B cell (primary cell): Measurements from ENCODE around the gene SPRED2. TPM values are rescaled to one million over a fixed set of nuclear protein-coding genes. Genes with fewer than 3 reads are reported as not detected.

Source experiments
- ATAC-seq: fragments of 200-7000 bp; cut with Tn5 transposase; one replicate; pipeline ENCODE4 v1.10.0; 2021; ENCODE audit warnings: low read depth, mild to moderate bottlenecking, moderate number of reproducible peaks, moderate library complexity
- CTCF ChIA-PET: fragments of 350-600 bp; sonication (Branson Sonifier 250); formaldehyde crosslinking; loops from one replicate; lab custom pipeline; 2021; ENCODE audit warnings: antibody characterized with exemption, inconsistent platforms; lab: Charles Lee
- POLR2A ChIA-PET: fragments of 350-600 bp; sonication (Branson Sonifier 250); formaldehyde crosslinking; loops from one replicate; lab custom pipeline; 2021; ENCODE audit warnings: antibody characterized with exemption; lab: Charles Lee
- DNase-seq: peaks from one replicate; pipeline ENCODE4 v3.0.0; 2013
- H2AFZ ChIP-seq: 2 replicates; pipeline ENCODE4 v1.6.1; 2012; ENCODE audit warnings: mild to moderate bottlenecking, low read depth, low read length; ENCODE audit not compliant: insufficient read depth, poor library complexity, severe bottlenecking
- H3K27ac ChIP-seq, 2 donors: 1 replicate in 1 of 2; 2 replicates in 1 of 2; pipeline ENCODE4 v1.5.1; 2012 to 2013; ENCODE audit warnings: low read length in 2 of 2, mild to moderate bottlenecking in 2 of 2, moderate library complexity in 1 of 2
- H3K27me3 ChIP-seq, 4 experiments: fragments of 200-600 bp in 1 of 4; sonication (generic) in 1 of 4; replicated peaks in 1 of 4; 1 replicate in 2 of 4; 2 replicates in 2 of 4; pipeline versions ENCODE4 v1.6.1 to v1.7.0; 2013 to 2016; ENCODE audit warnings: low read length in 3 of 4, mild to moderate bottlenecking in 2 of 4, mixed read lengths in 1 of 4, moderate library complexity in 1 of 4; ENCODE audit not compliant: insufficient read depth in 4 of 4, control insufficient read depth in 3 of 4; ENCODE audit errors: control extremely low read depth in 1 of 4
- H3K36me3 ChIP-seq, 2 experiments: replicated peaks in 1 of 2; 1 replicate in 1 of 2; 2 replicates in 1 of 2; pipeline versions ENCODE4 v1.6.1 to v1.7.1; 2013; ENCODE audit warnings: low read length in 1 of 2; ENCODE audit not compliant: insufficient read depth in 2 of 2, control insufficient read depth in 1 of 2; ENCODE audit errors: control extremely low read depth in 1 of 2, extremely low read depth in 1 of 2
- H3K4me1 ChIP-seq, 2 donors: fragments of 200-600 bp in 1 of 2; sonication (generic) in 1 of 2; 1 replicate in 1 of 2; 2 replicates in 1 of 2; pipeline versions ENCODE4 v1.5.1 to v1.6.1; 2013 to 2017; ENCODE audit warnings: low read length in 2 of 2; ENCODE audit not compliant: control insufficient read depth in 2 of 2, insufficient read depth in 2 of 2
- H3K4me2 ChIP-seq: replicated peaks from 2 replicates; pipeline ENCODE3; 2012; ENCODE audit warnings: mild to moderate bottlenecking, low read depth, low read length; ENCODE audit not compliant: poor library complexity, severe bottlenecking
- H3K4me3 ChIP-seq, 5 experiments: fragments of 200-600 bp in 1 of 5; sonication (generic) in 1 of 5; 1 replicate in 3 of 5; 2 replicates in 2 of 5; pipeline versions ENCODE4 v1.5.1 to v1.7.0; 2011 to 2016; ENCODE audit warnings: low read length in 4 of 5, mild to moderate bottlenecking in 4 of 5, low read depth in 2 of 5, control low read depth in 1 of 5, moderate library complexity in 1 of 5; ENCODE audit not compliant: insufficient read depth in 1 of 5; ENCODE audit errors: control extremely low read depth in 1 of 5, extremely low read depth in 1 of 5
- H3K79me2 ChIP-seq: fragments of 200-600 bp; sonication (generic); one replicate; pipeline ENCODE4 v1.6.0; 2016; ENCODE audit warnings: low read length; ENCODE audit not compliant: control insufficient read depth, insufficient read depth
- H3K9ac ChIP-seq: fragments of 200-600 bp; sonication (generic); 2 replicates; pipeline ENCODE4 v1.6.1; 2017; ENCODE audit warnings: mild to moderate bottlenecking, low read length, moderate library complexity
- H3K9me3 ChIP-seq, 3 donors: one replicate each; pipeline versions ENCODE4 v1.6.1 to v1.7.1; 2013; ENCODE audit warnings: low read length in 2 of 3; ENCODE audit not compliant: control insufficient read depth in 2 of 3, insufficient read depth in 1 of 3; ENCODE audit errors: control extremely low read depth in 1 of 3
- H4K20me1 ChIP-seq: 2 replicates; pipeline ENCODE4 v1.6.0; 2012; ENCODE audit warnings: mild to moderate bottlenecking, low read length; ENCODE audit not compliant: insufficient read depth, control insufficient read depth, poor library complexity, severe bottlenecking
- H3K27ac Mint-ChIP-seq: one replicate; pipeline ENCODE4 v1.8.0; 2021; ENCODE audit warnings: mixed read lengths
- H3K27me3 Mint-ChIP-seq: one replicate; pipeline ENCODE4 v1.8.0; 2021; ENCODE audit warnings: mixed read lengths
- H3K4me1 Mint-ChIP-seq: one replicate; pipeline ENCODE4 v1.8.0; 2021; ENCODE audit warnings: mixed read lengths
- H3K4me3 Mint-ChIP-seq: one replicate; pipeline ENCODE4 v1.8.0; 2021; ENCODE audit warnings: mixed read lengths
- H3K9me3 Mint-ChIP-seq: one replicate; pipeline ENCODE4 v1.8.0; 2022; ENCODE audit warnings: mixed read lengths; ENCODE audit not compliant: insufficient read depth
- EZH2 ChIP-seq: IDR thresholded peaks from 2 replicates; pipeline ENCODE4 v1.6.1; 2012; ENCODE audit warnings: borderline replicate concordance, low read depth, mild to moderate bottlenecking, moderate library complexity, low read length; ENCODE audit not compliant: insufficient read depth, poor library complexity, severe bottlenecking
- WGBS: methylation state at CpG from one replicate; pipeline ENCODE4 v1.1.5; 2013; ENCODE audit warnings: missing lambda C conversion rate; ENCODE audit not compliant: insufficient coverage; 5-methylcytosine and 5-hydroxymethylcytosine counted together
- intact Hi-C: fragments of 100-400 bp; cut with micrococcal nuclease; formaldehyde crosslinking; loops from one replicate; pipeline ENCODE4 v1.10.0; 2022
- polyA plus RNA-seq: library from polyadenylated mRNA; depleted of rRNA; stranded (reverse); fragments of >200 nt; gene quantifications from 2 replicates; pipeline ENCODE4 v1.2.3, GENCODE V29; 2012
- total RNA-seq, 2 donors: library from RNA; stranded (reverse); fragments of 120-200 nt in 1 of 2; gene quantifications; 1 replicate in 1 of 2; 2 replicates in 1 of 2; pipeline versions ENCODE4 v1.2.3 to v1.2.4, GENCODE V29; 2013 to 2022
- TF ChIP-seq, protein P1 (sequence below): fragments of 200-600 bp; IDR thresholded peaks from one replicate; pipeline ENCODE4 v1.8.0; 2022; ENCODE audit warnings: antibody characterized with exemption, mild to moderate bottlenecking

The SPRED2 gene
- total and polyA plus RNA-seq, 2 donors (not counting 1 experiment from before 2014, with no cell fraction given), result 0.40 to 1.3 TPM

DNA sequence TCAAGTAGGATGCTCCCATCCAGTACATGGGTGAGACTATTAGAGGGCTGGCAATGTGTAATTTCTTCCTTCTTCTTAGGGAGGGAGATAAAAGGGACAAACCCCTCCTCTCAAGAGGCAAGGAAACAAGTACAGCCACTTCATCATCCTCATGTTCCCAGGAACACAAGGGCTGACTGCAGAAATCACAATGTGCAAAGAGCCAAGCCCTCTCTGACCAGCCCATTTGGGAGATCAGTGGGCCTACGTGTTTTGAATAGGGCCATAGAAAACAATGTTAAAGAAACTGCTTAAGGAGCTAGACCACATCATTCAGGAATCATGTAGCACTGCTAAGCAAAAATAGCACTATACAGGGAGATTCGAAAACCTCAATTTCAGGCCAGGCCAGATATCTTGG is 107.3 kb downstream of the SPRED2 start:
- CTCF ChIA-PET, result no interaction called here
- Histone ChIP-seq H3K4me1 (peaks cover 7 to 10% of the 10 kb centered on the region in 2 donors), H3K4me2 (no peak overlapping the region), H3K79me2 (no peaks in the 10 kb centered on the region), H3K9ac (no peak overlapping the region), H3K4me3 (no peak overlapping the region), H3K27ac (no peak overlapping the region), H3K9me3 (no peaks in the 10 kb centered on the region), H3K27me3 (peaks cover 0 to 6% (median 3%) of the 10 kb centered on the region in 4 experiments), H4K20me1 (no peaks in the 10 kb centered on the region), H3K36me3 (no peaks in the 10 kb centered on the region), H2AFZ (no peak overlapping the region)
- intact Hi-C loops, result no loop called here
- Mint-ChIP-seq H3K4me3 (no peak overlapping the region), H3K4me1 (peaks cover 7% of the 10 kb centered on the region), H3K27me3 (peaks cover 17% of the 10 kb centered on the region), H3K27ac (no peak overlapping the region), H3K9me3 (no peaks in the 10 kb centered on the region)
- TF ChIP-seq, protein P1, sequence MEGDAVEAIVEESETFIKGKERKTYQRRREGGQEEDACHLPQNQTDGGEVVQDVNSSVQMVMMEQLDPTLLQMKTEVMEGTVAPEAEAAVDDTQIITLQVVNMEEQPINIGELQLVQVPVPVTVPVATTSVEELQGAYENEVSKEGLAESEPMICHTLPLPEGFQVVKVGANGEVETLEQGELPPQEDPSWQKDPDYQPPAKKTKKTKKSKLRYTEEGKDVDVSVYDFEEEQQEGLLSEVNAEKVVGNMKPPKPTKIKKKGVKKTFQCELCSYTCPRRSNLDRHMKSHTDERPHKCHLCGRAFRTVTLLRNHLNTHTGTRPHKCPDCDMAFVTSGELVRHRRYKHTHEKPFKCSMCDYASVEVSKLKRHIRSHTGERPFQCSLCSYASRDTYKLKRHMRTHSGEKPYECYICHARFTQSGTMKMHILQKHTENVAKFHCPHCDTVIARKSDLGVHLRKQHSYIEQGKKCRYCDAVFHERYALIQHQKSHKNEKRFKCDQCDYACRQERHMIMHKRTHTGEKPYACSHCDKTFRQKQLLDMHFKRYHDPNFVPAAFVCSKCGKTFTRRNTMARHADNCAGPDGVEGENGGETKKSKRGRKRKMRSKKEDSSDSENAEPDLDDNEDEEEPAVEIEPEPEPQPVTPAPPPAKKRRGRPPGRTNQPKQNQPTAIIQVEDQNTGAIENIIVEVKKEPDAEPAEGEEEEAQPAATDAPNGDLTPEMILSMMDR, result no peak
- no peak for TF ChIP-seq EZH2
- DNase-seq (no peak), ATAC-seq (no peak)
- POLR2A ChIA-PET, result no interaction called here
- 83% methylated on average over 2 of the region's 2 CpGs for WGBS

DNA sequence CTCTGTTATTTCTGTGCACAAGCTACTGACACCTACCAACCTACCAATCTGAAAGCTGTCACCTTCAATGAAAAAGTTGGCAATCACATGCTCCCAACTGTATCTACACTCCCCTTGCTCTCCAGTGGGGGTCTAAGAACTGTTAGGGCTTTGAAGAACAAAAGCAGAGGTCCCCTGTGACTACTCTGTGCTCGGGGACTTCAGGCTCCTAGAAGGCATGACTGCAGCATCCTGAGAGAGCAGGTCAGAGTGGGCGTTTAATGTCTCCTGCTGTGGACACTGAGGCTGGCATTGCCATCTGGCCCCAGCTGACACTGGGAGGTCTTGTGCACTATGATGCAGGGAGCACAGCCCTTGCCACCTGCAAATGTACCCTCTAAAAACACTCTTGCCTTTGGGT is 111.5 kb downstream of the SPRED2 start:
- Histone ChIP-seq H3K79me2 (no peaks in the 10 kb centered on the region), H3K27ac (no peak overlapping the region), H3K4me3 (no peak overlapping the region), H3K9me3 (peaks cover 0 to 8% (median 0%) of the 10 kb centered on the region in 3 donors), H3K36me3 (no peaks in the 10 kb centered on the region), H3K4me2 (no peak overlapping the region), H3K4me1 (peaks cover 7 to 10% of the 10 kb centered on the region in 2 donors), H3K9ac (no peak overlapping the region), H2AFZ (no peak overlapping the region), H3K27me3 (peaks cover 0 to 6% (median 3%) of the 10 kb centered on the region in 4 experiments), H4K20me1 (no peaks in the 10 kb centered on the region)
- CTCF ChIA-PET, result interaction anchor here (0.7 kb wide), 1 partner anchor 9 kb away, joined by 4 read pairs; no protein-coding TSS in a partner anchor
- intact Hi-C loops, result no loop called here
- no peak overlapping the region for H3K4me3 Mint-ChIP-seq
- peaks cover 7% of the 10 kb centered on the region for H3K4me1 Mint-ChIP-seq
- POLR2A ChIA-PET, result no interaction called here
- H3K9me3 Mint-ChIP-seq, result no peaks in the 10 kb centered on the region
- no peak for TF ChIP-seq EZH2
- TF ChIP-seq, protein P1, result no peak
- WGBS, result 57% methylated on average over 2 of the region's 2 CpGs
- H3K27me3 Mint-ChIP-seq, result peaks cover 21% of the 10 kb centered on the region
- no peak overlapping the region for H3K27ac Mint-ChIP-seq
- ATAC-seq (no peak), DNase-seq (no peak)
